Measurements from ENCODE around the gene FRAT2.

DNA sequence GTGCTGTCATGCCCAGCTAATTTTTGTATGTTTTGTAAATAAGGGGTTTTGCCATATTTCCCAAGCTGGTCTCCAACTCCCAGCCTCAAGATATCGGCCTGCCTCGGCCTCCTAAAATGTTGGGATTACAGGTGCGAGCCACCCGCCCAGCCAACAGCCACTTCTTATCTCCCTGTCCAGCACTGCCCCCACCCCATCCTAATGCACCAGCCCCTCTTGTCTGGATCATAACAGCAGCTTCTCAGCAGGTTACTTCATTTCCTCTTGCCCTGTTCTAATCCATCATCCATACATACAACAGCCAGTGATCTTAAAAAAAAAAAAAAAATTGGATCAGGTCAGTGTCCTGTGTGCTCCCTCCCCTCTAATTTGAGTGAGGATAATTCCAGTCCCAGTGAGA lies 12.8 kb upstream of the FRAT2 start:
- TF ChIP-seq, protein P1, sequence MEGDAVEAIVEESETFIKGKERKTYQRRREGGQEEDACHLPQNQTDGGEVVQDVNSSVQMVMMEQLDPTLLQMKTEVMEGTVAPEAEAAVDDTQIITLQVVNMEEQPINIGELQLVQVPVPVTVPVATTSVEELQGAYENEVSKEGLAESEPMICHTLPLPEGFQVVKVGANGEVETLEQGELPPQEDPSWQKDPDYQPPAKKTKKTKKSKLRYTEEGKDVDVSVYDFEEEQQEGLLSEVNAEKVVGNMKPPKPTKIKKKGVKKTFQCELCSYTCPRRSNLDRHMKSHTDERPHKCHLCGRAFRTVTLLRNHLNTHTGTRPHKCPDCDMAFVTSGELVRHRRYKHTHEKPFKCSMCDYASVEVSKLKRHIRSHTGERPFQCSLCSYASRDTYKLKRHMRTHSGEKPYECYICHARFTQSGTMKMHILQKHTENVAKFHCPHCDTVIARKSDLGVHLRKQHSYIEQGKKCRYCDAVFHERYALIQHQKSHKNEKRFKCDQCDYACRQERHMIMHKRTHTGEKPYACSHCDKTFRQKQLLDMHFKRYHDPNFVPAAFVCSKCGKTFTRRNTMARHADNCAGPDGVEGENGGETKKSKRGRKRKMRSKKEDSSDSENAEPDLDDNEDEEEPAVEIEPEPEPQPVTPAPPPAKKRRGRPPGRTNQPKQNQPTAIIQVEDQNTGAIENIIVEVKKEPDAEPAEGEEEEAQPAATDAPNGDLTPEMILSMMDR (conservative IDR thresholded peaks at IDR 0.05; ENCODE audit: low read depth, low read length) = no peak
- TF ChIP-seq EZH2 (IDR thresholded peaks at IDR 0.05; ENCODE audit: borderline replicate concordance, low read depth, low read length, poor library complexity, severe bottlenecking) = no peak

Data from A673 (cell line).